Mucosa of descending colon (tissue), 3 donors: ENCODE results near the gene ASTN2. TPM values are rescaled to one million over a fixed set of nuclear protein-coding genes. Genes with fewer than 3 reads are reported as not detected.
A peak's percentile ranks its signal among the peaks of the same experiment; 100 is the strongest.

Source experiments
- ATAC-seq: fragments of 200-7000 bp; cut with Tn5 transposase; one replicate; pipeline ENCODE4 v1.9.1; 2020; ENCODE audit warnings: mild to moderate bottlenecking, moderate library complexity
- DNase-seq, 3 donors: peaks; one replicate each; pipeline ENCODE4 v3.0.0-alpha.2; 2020
- H3K36me3 ChIP-seq: fragments of 200-600 bp; one replicate; pipeline ENCODE4 v1.8.0; 2021; ENCODE audit warnings: low read depth, mild to moderate bottlenecking
- H3K4me1 ChIP-seq: fragments of 200-600 bp; one replicate; pipeline ENCODE4 v1.8.0; 2021; ENCODE audit warnings: low read depth, mild to moderate bottlenecking
- H3K4me3 ChIP-seq: fragments of 200-600 bp; one replicate; pipeline ENCODE4 v1.8.0; 2021; ENCODE audit warnings: mild to moderate bottlenecking
- H3K9me3 ChIP-seq: fragments of 200-600 bp; one replicate; pipeline ENCODE4 v1.8.0; 2021; ENCODE audit warnings: mild to moderate bottlenecking
- intact Hi-C, 2 donors: fragments of 100-400 bp; cut with DNase I in 1 of 2; cut with micrococcal nuclease in 1 of 2; formaldehyde crosslinking; loops; one replicate each; pipeline versions ENCODE4 v1.11.0 to v1.11.1; 2022; cut with DNase I, micrococcal nuclease
- total RNA-seq, 3 donors: library from RNA; stranded (reverse); fragmentation: NEBNext Ultra II Directional in 2 of 3; extraction: Animal tissue kit (Norgen Biotek cat#: 25700) in 2 of 3; gene quantifications; one replicate each; pipeline versions ENCODE4 v1.2.1 to v1.2.4, GENCODE V29; 2021 to 2023
- TF ChIP-seq, protein P1 (sequence below): fragments of 200-600 bp; IDR thresholded peaks from one replicate; pipeline ENCODE4 v1.8.0; 2022; ENCODE audit warnings: antibody characterized with exemption, mild to moderate bottlenecking
- donor health status: DM: no; HTN: no; CAD: no; lungs with moderate emphysema.
- donor health status: DM: no; HTN: no; CAD: no.
- donor health status: DM: no; HTN: yes; CAD: no.

Gene ASTN2
- total RNA-seq, 3 donors from 2014 or later = 3.5 to 6.1 (median 5.4) TPM

DNA sequence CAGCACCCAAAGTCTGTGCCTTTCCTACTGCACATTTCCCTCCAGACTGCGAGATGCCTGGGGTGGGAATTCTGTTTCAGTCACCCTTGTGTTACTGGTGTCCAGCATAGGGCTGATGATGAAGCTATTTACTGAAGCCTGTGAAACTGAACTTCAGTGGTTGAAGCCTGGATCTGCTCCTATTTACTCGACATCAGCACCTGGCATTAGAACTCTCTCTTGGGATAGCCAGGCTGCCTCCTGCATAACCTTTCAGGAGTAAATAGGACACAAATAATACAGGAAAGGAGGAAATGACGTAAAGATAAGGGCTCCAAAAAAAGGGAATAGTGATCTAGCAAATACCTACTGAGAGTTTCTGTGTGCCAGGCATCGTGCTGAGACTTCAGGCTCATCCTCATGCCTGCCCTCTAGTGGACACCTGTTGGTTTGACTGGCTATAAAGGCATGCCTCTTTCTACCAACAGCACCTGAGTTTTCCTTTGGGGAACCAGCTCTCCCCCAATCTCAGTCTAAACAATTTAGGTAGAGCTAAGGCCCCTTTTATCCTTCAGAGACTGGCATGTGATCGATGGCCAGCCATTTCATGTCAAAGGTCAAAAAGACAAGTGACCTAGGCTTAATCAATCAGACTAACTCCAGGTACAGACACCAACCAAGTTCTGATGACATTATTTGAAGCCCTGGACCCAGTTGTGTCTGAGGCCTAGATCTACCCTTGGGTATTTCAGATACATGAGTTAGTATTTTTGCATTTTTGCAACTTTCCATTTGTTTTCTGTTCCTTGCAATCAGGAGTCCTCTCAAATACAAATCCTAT lies 919.8 kb downstream of the ASTN2 start:
- peak in 2 of 3 donors; percentile 26 to 75 for DNase-seq
- no peaks in the 10 kb centered on the region for H3K4me1 ChIP-seq
- intact Hi-C loops = loop anchor here in 1 of 2 donors (10.0 kb wide), 1 partner anchor 340 kb away; the partner anchor contains the start of gene PAPPA
- no peaks in the 10 kb centered on the region for H3K9me3 ChIP-seq
- TF ChIP-seq, protein P1, sequence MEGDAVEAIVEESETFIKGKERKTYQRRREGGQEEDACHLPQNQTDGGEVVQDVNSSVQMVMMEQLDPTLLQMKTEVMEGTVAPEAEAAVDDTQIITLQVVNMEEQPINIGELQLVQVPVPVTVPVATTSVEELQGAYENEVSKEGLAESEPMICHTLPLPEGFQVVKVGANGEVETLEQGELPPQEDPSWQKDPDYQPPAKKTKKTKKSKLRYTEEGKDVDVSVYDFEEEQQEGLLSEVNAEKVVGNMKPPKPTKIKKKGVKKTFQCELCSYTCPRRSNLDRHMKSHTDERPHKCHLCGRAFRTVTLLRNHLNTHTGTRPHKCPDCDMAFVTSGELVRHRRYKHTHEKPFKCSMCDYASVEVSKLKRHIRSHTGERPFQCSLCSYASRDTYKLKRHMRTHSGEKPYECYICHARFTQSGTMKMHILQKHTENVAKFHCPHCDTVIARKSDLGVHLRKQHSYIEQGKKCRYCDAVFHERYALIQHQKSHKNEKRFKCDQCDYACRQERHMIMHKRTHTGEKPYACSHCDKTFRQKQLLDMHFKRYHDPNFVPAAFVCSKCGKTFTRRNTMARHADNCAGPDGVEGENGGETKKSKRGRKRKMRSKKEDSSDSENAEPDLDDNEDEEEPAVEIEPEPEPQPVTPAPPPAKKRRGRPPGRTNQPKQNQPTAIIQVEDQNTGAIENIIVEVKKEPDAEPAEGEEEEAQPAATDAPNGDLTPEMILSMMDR = peak; percentile 57
- H3K36me3 ChIP-seq = no peaks in the 10 kb centered on the region
- peak; percentile 67 for ATAC-seq
- H3K4me3 ChIP-seq = no peak overlapping the region

DNA sequence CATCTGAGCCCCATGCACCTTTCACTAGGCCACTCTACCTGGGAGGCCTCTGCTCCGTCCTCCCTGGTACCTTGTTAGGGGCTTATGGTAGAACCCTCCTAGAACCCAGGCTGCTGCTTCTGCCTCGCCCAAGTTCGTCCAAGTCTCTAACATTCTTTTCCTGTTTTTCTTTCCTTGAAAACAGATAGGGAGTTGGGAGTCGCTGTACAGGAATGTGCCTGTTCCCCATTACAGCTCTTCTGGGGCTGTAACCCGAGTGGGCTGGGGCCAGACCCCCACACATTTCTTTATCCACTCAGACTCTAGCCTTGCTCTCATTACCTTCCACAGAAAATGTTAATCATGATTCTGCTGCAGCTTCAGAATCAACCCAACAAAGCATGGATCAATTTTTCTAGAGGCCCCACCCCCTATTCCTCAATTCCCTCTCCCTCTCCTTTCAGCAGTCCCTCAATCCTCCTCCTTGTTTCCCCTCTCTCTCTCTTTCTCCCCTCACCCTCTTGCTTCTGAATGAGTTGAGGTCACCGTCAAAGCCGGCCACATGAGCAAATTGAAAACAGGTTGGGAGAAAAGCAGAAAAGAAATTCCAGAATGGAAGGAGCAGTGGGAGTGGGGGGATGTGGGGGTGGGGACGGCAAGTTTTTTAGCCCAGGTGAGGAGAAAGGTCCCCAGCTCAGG lies 921.5 kb downstream of the ASTN2 start:
- no peak overlapping the region for H3K4me3 ChIP-seq
- no peak for DNase-seq
- no peaks in the 10 kb centered on the region for H3K36me3 ChIP-seq
- ATAC-seq = no peak
- intact Hi-C loops = loop anchor here in 1 of 2 donors (10.0 kb wide), 1 partner anchor 339 kb away; the partner anchor contains the start of gene PAPPA
- TF ChIP-seq, protein P1 = no peak
- H3K9me3 ChIP-seq = no peaks in the 10 kb centered on the region
- H3K4me1 ChIP-seq = no peaks in the 10 kb centered on the region

- ATAC-seq = peak; percentile 73
- Histone ChIP-seq H3K9me3 (no peaks in the 10 kb centered on the region), H3K4me1 (no peaks in the 10 kb centered on the region), H3K4me3 (no peak overlapping the region), H3K36me3 (no peaks in the 10 kb centered on the region)
- intact Hi-C loops = loop anchor here in 1 of 2 donors (10.0 kb wide), 1 partner anchor 337 kb away; the partner anchor contains the start of gene PAPPA
- no peak for DNase-seq
- TF ChIP-seq, protein P1 = no peak
These were observed 923.2 kb downstream of the ASTN2 start for GRCh38 chr9:116491659-116492058.

DNA sequence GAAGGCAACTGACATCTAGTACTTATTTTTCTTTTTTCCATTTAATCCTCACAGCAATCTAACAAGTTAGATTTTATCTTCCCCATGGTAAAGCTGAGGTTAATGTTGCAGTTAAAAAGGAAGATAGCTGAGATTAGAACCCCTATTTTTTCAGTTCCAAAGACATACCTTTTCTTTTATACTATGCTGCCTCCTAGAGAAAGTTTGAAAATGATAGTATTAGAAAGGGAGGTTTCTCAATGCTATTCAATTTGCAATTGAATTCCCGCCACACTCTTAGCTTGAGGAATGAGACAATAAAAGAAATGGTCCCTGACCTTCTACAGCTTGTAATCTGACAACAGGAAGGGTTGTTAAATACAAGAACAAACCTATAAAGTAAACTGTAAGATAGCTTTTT lies 923.6 kb downstream of the ASTN2 start:
- ATAC-seq (peak; percentile 86), DNase-seq (no peak)
- H3K4me1 ChIP-seq = no peaks in the 10 kb centered on the region
- TF ChIP-seq, protein P1 = no peak
- intact Hi-C loops = loop anchor here in 1 of 2 donors (10.0 kb wide), 1 partner anchor 336 kb away; the partner anchor contains the start of gene PAPPA
- no peaks in the 10 kb centered on the region for H3K9me3 ChIP-seq
- H3K36me3 ChIP-seq = no peaks in the 10 kb centered on the region
- H3K4me3 ChIP-seq = no peak overlapping the region

- Histone ChIP-seq H3K9me3 (no peaks in the 10 kb centered on the region), H3K4me1 (no peaks in the 10 kb centered on the region), H3K4me3 (no peak overlapping the region), H3K36me3 (no peaks in the 10 kb centered on the region)
- no peak for DNase-seq
- TF ChIP-seq, protein P1 = no peak
- intact Hi-C loops = loop anchor here in 1 of 2 donors (10.0 kb wide), 1 partner anchor 336 kb away; the partner anchor contains the start of gene PAPPA
- no peak for ATAC-seq
These were observed 924.5 kb downstream of the ASTN2 start for GRCh38 chr9:116490321-116490720.
